Measurements from ENCODE around the gene ZBED4. TPM values are rescaled to one million over a fixed set of nuclear protein-coding genes. Genes with fewer than 3 reads are reported as not detected.
A peak's percentile ranks its signal among the peaks of the same experiment; 100 is the strongest.

The ZBED4 gene
- total and polyA plus RNA-seq, 8 donors = 12.8 to 19.8 (median 15.1) TPM

DNA sequence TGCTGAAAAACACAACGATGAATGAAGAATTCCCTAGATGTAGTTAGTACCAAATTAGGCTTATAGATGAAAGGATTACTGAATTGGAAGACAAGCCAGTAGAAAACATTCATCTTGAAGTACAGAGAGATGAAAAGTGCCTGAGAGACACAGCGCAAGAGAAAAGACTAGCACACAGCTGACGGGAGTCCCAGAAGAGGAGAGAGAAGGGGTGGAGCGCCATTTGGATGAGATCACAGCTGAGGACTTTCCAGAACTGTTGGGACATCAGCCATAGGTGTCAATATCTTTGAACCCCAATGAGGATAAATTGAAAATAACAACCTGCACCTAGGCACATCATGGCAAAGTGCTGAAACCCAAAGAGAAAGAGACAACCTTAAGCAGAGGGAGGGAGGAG, 39.4 kb downstream of the ZBED4 start:
- Histone ChIP-seq H3K27me3 (no peaks in the 10 kb centered on the region), H3K27ac (no peak overlapping the region), H3K9me3 (peaks cover 0 to 9% of the 10 kb centered on the region in 2 donors), H3K36me3 (peaks cover 0 to 44% of the 10 kb centered on the region in 2 donors), H3K4me3 (no peak overlapping the region), H3K4me1 (no peaks in the 10 kb centered on the region)
- no peak for ATAC-seq
- DNase-seq = no peak
- TF ChIP-seq, protein P1, sequence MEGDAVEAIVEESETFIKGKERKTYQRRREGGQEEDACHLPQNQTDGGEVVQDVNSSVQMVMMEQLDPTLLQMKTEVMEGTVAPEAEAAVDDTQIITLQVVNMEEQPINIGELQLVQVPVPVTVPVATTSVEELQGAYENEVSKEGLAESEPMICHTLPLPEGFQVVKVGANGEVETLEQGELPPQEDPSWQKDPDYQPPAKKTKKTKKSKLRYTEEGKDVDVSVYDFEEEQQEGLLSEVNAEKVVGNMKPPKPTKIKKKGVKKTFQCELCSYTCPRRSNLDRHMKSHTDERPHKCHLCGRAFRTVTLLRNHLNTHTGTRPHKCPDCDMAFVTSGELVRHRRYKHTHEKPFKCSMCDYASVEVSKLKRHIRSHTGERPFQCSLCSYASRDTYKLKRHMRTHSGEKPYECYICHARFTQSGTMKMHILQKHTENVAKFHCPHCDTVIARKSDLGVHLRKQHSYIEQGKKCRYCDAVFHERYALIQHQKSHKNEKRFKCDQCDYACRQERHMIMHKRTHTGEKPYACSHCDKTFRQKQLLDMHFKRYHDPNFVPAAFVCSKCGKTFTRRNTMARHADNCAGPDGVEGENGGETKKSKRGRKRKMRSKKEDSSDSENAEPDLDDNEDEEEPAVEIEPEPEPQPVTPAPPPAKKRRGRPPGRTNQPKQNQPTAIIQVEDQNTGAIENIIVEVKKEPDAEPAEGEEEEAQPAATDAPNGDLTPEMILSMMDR (IDR thresholded peaks at IDR 0.05) = no peak
- intact Hi-C loops (cut with DNase I) = no loop called here

DNA sequence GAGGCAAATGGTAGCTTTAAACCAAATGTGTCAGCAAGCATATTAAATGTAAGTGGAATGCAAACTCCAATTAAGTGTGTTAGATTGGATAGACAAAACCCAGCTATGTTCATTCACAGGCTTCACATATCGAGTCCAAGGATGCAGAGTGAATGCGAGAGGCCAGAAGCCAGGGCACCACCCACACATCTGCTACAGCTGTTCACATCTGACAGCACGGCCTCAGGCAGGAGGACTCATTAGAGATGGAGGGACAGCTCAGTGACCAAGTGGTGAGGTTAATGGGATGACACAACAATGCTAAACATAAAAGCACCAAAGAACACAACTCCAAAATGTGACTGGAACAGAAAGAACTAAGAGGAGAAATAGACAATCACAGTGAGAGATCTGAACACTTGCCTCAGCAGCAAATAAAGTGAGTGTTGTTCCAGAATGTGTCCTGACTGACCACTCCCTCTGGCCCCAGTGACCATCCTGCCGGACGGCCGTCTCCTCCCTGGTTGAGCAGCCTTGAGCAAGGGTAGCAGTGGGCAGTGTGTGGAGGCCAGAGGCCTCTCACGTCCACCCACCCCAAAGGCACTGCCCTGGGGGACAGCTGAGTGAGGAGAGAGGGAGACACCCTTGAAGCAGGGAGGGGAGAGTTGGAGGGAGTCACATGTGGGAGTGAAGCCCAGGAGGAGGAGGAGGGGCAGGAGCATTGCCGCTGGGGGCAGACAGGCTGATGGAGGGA, 40.8 kb downstream of the ZBED4 start:
- no peak overlapping the region for H3K27ac ChIP-seq
- ATAC-seq = no peak
- no peak for DNase-seq
- intact Hi-C loops (cut with DNase I) = no loop called here
- peaks cover 0 to 6% of the 10 kb centered on the region in 2 donors for H3K9me3 ChIP-seq
- peaks cover 0 to 30% of the 10 kb centered on the region in 2 donors for H3K36me3 ChIP-seq
- H3K27me3 ChIP-seq = no peaks in the 10 kb centered on the region
- no peaks in the 10 kb centered on the region for H3K4me1 ChIP-seq
- TF ChIP-seq, protein P1 (IDR thresholded peaks at IDR 0.05) = no peak
- no peak overlapping the region for H3K4me3 ChIP-seq

- Histone ChIP-seq H3K27me3 (no peaks in the 10 kb centered on the region), H3K27ac (no peak overlapping the region), H3K9me3 (no peaks in the 10 kb centered on the region), H3K36me3 (peaks cover 0 to 31% of the 10 kb centered on the region in 2 donors), H3K4me3 (no peak overlapping the region), H3K4me1 (no peaks in the 10 kb centered on the region)
- no peak for ATAC-seq
- intact Hi-C loops (cut with DNase I) = no loop called here
- DNase-seq = peak in 1 of 4 donors; percentile 15
- TF ChIP-seq, protein P1 (IDR thresholded peaks at IDR 0.05) = no peak
Measured at GRCh38 chr22:49896201-49896600, 42.6 kb downstream of the ZBED4 start.

- TF ChIP-seq, protein P1 (IDR thresholded peaks at IDR 0.05) = no peak
- Histone ChIP-seq H3K27me3 (no peaks in the 10 kb centered on the region), H3K4me3 (no peak overlapping the region), H3K9me3 (no peaks in the 10 kb centered on the region), H3K27ac (no peak overlapping the region), H3K4me1 (no peaks in the 10 kb centered on the region), H3K36me3 (peaks cover 0 to 31% of the 10 kb centered on the region in 2 donors)
- DNase-seq = peak in 1 of 4 donors; percentile 4
- ATAC-seq = no peak
- intact Hi-C loops (cut with DNase I) = no loop called here
Measured at GRCh38 chr22:49897015-49897684, 43.5 kb downstream of the ZBED4 start.

DNA sequence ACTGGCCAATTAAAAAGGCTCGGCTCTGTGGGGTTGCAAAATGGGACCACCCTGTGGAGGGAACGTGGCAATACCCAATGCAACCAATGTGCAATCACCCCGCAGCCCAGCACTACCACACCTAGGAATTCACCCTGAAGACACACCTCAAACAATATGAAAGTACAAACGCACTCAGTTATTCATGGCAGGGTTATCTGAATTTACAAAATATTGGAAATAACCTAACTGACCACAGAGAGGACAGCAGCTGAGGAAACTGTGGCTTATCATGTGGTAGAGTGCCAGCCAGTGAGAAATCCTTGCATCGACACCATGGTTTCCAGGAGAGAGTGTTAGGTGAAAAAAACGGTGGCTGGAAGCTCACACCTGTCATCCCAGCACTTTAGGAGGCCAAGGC, 45.9 kb downstream of the ZBED4 start:
- Histone ChIP-seq H3K4me3 (no peak overlapping the region), H3K4me1 (no peaks in the 10 kb centered on the region), H3K27me3 (no peaks in the 10 kb centered on the region), H3K36me3 (peaks cover 0 to 49% of the 10 kb centered on the region in 2 donors), H3K9me3 (no peaks in the 10 kb centered on the region), H3K27ac (no peak overlapping the region)
- ATAC-seq (no peak), DNase-seq (peak in 1 of 4 donors; percentile 8)
- TF ChIP-seq, protein P1 (IDR thresholded peaks at IDR 0.05) = no peak
- intact Hi-C loops (cut with DNase I) = no loop called here
